Measurements from ENCODE around the gene CHDH.

The CHDH gene

GRCh38 chr3:53865732-53866499, 19.7 kb upstream of the CHDH start:
- TF ChIP-seq CTCF (IDR thresholded peaks at IDR 0.05; ENCODE audit: control insufficient read depth, extremely low read depth, insufficient read depth), result no peak
- DNase-seq (ENCODE audit: low read depth), result no peak

GRCh38 chr3:53863145-53863544, 16.9 kb upstream of the CHDH start:
- H3K4me3 ChIP-seq (ENCODE audit: low read depth, low read length), result no peak overlapping the region
- DNase-seq (ENCODE audit: low read depth), result no peak
- TF ChIP-seq CTCF (IDR thresholded peaks at IDR 0.05; ENCODE audit: control insufficient read depth, extremely low read depth, insufficient read depth), result no peak

More at GRCh38 chr3:53865732-53866499, 19.7 kb upstream of the CHDH start:
- no peak overlapping the region for H3K4me3 ChIP-seq (ENCODE audit: low read depth, low read length)

GRCh38 chr3:53862241-53862640, 16.0 kb upstream of the CHDH start:
- TF ChIP-seq CTCF (IDR thresholded peaks at IDR 0.05; ENCODE audit: control insufficient read depth, extremely low read depth, insufficient read depth), result no peak
- H3K4me3 ChIP-seq (ENCODE audit: low read depth, low read length), result no peak overlapping the region
- no peak for DNase-seq (ENCODE audit: low read depth)

GRCh38 chr3:53860196-53860595, 14.0 kb upstream of the CHDH start:
- DNase-seq (ENCODE audit: low read depth), result no peak
- no peak for TF ChIP-seq CTCF (IDR thresholded peaks at IDR 0.05; ENCODE audit: control insufficient read depth, extremely low read depth, insufficient read depth)
- no peak overlapping the region for H3K4me3 ChIP-seq (ENCODE audit: low read depth, low read length)

GRCh38 chr3:53859178-53859577, 13.0 kb upstream of the CHDH start:
- no peak for TF ChIP-seq CTCF (IDR thresholded peaks at IDR 0.05; ENCODE audit: control insufficient read depth, extremely low read depth, insufficient read depth)
- H3K4me3 ChIP-seq (ENCODE audit: low read depth, low read length), result no peak overlapping the region
- DNase-seq (ENCODE audit: low read depth), result no peak

GRCh38 chr3:53858096-53858741, 12.0 kb upstream of the CHDH start:
- DNase-seq (ENCODE audit: low read depth), result no peak
- H3K4me3 ChIP-seq (ENCODE audit: low read depth, low read length), result no peak overlapping the region
- TF ChIP-seq CTCF (IDR thresholded peaks at IDR 0.05; ENCODE audit: control insufficient read depth, extremely low read depth, insufficient read depth), result no peak
